ENCODE measurements around the gene SH2D1B.

The SH2D1B gene

DNA sequence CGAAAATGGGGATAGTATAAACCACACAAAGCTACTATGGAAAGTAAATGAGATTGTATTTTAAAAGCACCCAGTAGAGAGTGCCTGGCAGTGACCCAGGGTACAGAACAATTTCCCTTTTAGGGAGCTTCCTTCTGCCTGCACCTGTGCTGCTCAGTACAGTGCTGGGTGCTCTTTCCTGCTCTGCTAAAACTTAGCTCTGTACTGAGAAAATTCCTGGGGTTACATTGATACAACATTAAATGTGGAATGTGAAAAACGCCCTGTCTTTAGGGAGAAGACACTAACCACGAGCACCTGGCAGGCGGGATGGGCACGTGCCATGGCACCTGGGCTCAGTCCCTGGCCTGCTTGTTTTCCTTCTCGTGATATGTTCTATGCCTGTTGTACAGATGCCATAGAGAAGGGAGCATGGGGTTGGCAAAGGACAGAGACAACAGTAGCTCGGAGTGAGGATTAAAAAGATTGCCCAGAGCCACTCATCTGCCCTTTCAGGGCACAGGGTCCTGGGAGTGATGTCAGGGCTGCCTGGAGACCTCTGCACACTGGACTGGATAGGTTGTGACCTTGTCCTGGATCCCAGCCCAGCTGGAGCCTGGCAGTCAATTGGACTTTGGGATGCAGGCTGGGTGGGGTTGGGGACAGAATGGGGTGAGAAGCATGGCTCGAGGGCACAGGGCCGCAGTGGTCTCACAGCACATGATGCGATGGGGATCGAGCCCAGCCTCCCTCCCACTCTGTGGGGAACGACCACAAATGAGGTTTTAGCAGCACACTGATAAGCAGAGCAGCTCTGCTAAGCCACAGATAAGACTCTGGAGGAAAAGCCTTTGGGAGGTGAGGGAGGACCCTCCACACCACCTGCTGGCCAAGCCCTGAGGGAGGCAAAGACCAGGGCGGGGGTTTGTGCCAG is 39.5 kb downstream of the SH2D1B start:
- H3F3A ChIP-seq (ENCODE audit: insufficient read depth, low read length) = no peaks in the 10 kb centered on the region
- no peak overlapping the region for H3K4me2 ChIP-seq (ENCODE audit: low read length)
- TF ChIP-seq, protein P1, sequence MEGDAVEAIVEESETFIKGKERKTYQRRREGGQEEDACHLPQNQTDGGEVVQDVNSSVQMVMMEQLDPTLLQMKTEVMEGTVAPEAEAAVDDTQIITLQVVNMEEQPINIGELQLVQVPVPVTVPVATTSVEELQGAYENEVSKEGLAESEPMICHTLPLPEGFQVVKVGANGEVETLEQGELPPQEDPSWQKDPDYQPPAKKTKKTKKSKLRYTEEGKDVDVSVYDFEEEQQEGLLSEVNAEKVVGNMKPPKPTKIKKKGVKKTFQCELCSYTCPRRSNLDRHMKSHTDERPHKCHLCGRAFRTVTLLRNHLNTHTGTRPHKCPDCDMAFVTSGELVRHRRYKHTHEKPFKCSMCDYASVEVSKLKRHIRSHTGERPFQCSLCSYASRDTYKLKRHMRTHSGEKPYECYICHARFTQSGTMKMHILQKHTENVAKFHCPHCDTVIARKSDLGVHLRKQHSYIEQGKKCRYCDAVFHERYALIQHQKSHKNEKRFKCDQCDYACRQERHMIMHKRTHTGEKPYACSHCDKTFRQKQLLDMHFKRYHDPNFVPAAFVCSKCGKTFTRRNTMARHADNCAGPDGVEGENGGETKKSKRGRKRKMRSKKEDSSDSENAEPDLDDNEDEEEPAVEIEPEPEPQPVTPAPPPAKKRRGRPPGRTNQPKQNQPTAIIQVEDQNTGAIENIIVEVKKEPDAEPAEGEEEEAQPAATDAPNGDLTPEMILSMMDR (IDR thresholded peaks at IDR 0.05; ENCODE audit: low read length) = no peak
- TF ChIP-seq EZH2 (IDR thresholded peaks at IDR 0.05; ENCODE audit: borderline replicate concordance, low read length) = no peak

GRCh38 chr1:162371611-162372010 is 40.3 kb downstream of the SH2D1B start:
- Histone ChIP-seq H3K79me2 (ENCODE audit: insufficient read depth, low read length) (no peaks in the 10 kb centered on the region), H3K9me3 (ENCODE audit: low read length) (no peaks in the 10 kb centered on the region), H3K4me3 (ENCODE audit: low read depth, low read length, poor library complexity, severe bottlenecking) (no peak overlapping the region), H3F3A (ENCODE audit: insufficient read depth, low read length) (no peaks in the 10 kb centered on the region), H3K4me1 (ENCODE audit: insufficient read depth, low read length, severe bottlenecking) (no peaks in the 10 kb centered on the region), H3K27me3 (ENCODE audit: insufficient read depth, low read length) (peaks cover 4% of the 10 kb centered on the region; the same call in 1 of the 2 replicates), H4K20me1 (ENCODE audit: insufficient read depth, low read length) (no peaks in the 10 kb centered on the region), H3K27ac (ENCODE audit: low read depth, low read length, poor library complexity, severe bottlenecking) (no peak overlapping the region), H2AFZ (ENCODE audit: low read length) (no peak overlapping the region), H3K36me3 (ENCODE audit: insufficient read depth, low read length) (no peaks in the 10 kb centered on the region), H3K9me2 (ENCODE audit: low read depth, low read length) (no peaks in the 10 kb centered on the region), H3K9ac (ENCODE audit: low read length) (no peak overlapping the region), H3K4me2 (ENCODE audit: low read length) (no peak overlapping the region)
- TF ChIP-seq, protein P1 (IDR thresholded peaks at IDR 0.05; ENCODE audit: low read length) = no peak
- TF ChIP-seq EZH2 (IDR thresholded peaks at IDR 0.05; ENCODE audit: borderline replicate concordance, low read length) = no peak

More for the DNA sequence above, 39.5 kb downstream of the SH2D1B start:
- Histone ChIP-seq H3K27me3 (ENCODE audit: insufficient read depth, low read length) (peaks cover 4% of the 10 kb centered on the region; the same call in 1 of the 2 replicates), H3K27ac (ENCODE audit: low read depth, low read length, poor library complexity, severe bottlenecking) (no peak overlapping the region), H4K20me1 (ENCODE audit: insufficient read depth, low read length) (no peaks in the 10 kb centered on the region), H3K4me1 (ENCODE audit: insufficient read depth, low read length, severe bottlenecking) (no peaks in the 10 kb centered on the region), H3K9me3 (ENCODE audit: low read length) (no peaks in the 10 kb centered on the region), H3K9ac (ENCODE audit: low read length) (no peak overlapping the region), H3K36me3 (ENCODE audit: insufficient read depth, low read length) (no peaks in the 10 kb centered on the region), H3K9me2 (ENCODE audit: low read depth, low read length) (no peaks in the 10 kb centered on the region), H3K4me3 (ENCODE audit: low read depth, low read length, poor library complexity, severe bottlenecking) (no peak overlapping the region), H3K79me2 (ENCODE audit: insufficient read depth, low read length) (no peaks in the 10 kb centered on the region), H2AFZ (ENCODE audit: low read length) (no peak overlapping the region)

- no peaks in the 10 kb centered on the region for H3K79me2 ChIP-seq (ENCODE audit: insufficient read depth, low read length)
- TF ChIP-seq, protein P1 (IDR thresholded peaks at IDR 0.05; ENCODE audit: low read length) = no peak
- TF ChIP-seq EZH2 (IDR thresholded peaks at IDR 0.05; ENCODE audit: borderline replicate concordance, low read length) = no peak
- H3K4me1 ChIP-seq (ENCODE audit: insufficient read depth, low read length, severe bottlenecking) = no peaks in the 10 kb centered on the region
- no peaks in the 10 kb centered on the region for H4K20me1 ChIP-seq (ENCODE audit: insufficient read depth, low read length)
- no peak overlapping the region for H2AFZ ChIP-seq (ENCODE audit: low read length)
- no peaks in the 10 kb centered on the region for H3K9me3 ChIP-seq (ENCODE audit: low read length)
- H3K27ac ChIP-seq (ENCODE audit: low read depth, low read length, poor library complexity, severe bottlenecking) = no peak overlapping the region
- peaks cover 4% of the 10 kb centered on the region; the same call in 1 of the 2 replicates for H3K27me3 ChIP-seq (ENCODE audit: insufficient read depth, low read length)
- no peak overlapping the region for H3K4me2 ChIP-seq (ENCODE audit: low read length)
- H3K4me3 ChIP-seq (ENCODE audit: low read depth, low read length, poor library complexity, severe bottlenecking) = no peak overlapping the region
- H3K9ac ChIP-seq (ENCODE audit: low read length) = no peak overlapping the region
- H3K36me3 ChIP-seq (ENCODE audit: insufficient read depth, low read length) = no peaks in the 10 kb centered on the region
- H3K9me2 ChIP-seq (ENCODE audit: low read depth, low read length) = no peaks in the 10 kb centered on the region
- H3F3A ChIP-seq (ENCODE audit: insufficient read depth, low read length) = no peaks in the 10 kb centered on the region
Measured at GRCh38 chr1:162370721-162371120, 41.2 kb downstream of the SH2D1B start.

Data from OCI-LY1 (cell line).